Hematopoietic multipotent progenitor cell treated with erythropoietin and hydrocortisone succinate and interleukin-3 and kit ligand, for 17 days (in vitro differentiated cells): ENCODE data around the gene CCDC28B.

ENCODE experiments used
- DNase-seq: peaks from one replicate; pipeline ENCODE4 v3.0.0-alpha.2; 2015; ENCODE audit warnings: low spot score

Gene CCDC28B

GRCh38 chr1:32195531-32195930, 4.9 kb upstream of the CCDC28B start:
- DNase-seq: no peak

GRCh38 chr1:32195972-32196823, 4.2 kb upstream of the CCDC28B start:
- DNase-seq: no peak

- no peak for DNase-seq
These were observed 3.3 kb upstream of the CCDC28B start for GRCh38 chr1:32197074-32197473.

- DNase-seq: no peak
These were observed 2.6 kb upstream of the CCDC28B start for GRCh38 chr1:32197837-32198236.

- DNase-seq: no peak
These were observed 2.0 kb upstream of the CCDC28B start for GRCh38 chr1:32198237-32199042.

- no peak for DNase-seq
These were observed 1.2 kb upstream of the CCDC28B start for GRCh38 chr1:32199043-32199716.

- no peak for DNase-seq
These were observed 700 bp upstream of the CCDC28B start for GRCh38 chr1:32199717-32200072.

GRCh38 chr1:32201011-32201855, 838 bp downstream of the CCDC28B start:
- peak; percentile 36 for DNase-seq

- no peak for DNase-seq
These were observed 4.6 kb downstream of the CCDC28B start for GRCh38 chr1:32204943-32205361.

GRCh38 chr1:32205401-32206370, 5.3 kb downstream of the CCDC28B start, which contains the start of gene IQCC:
TSS of gene IQCC (plus strand) at chr1:32205671. CDS start at chr1:32205682, 11 bp downstream.
- DNase-seq: peak; percentile 84

- no peak for DNase-seq
These were observed 8.1 kb downstream of the CCDC28B start for GRCh38 chr1:32208469-32208868.

GRCh38 chr1:32208891-32209328, 8.5 kb downstream of the CCDC28B start, which contains the start of gene DCDC2B:
TSS of gene DCDC2B (plus strand) at chr1:32209089. CDS start at chr1:32209094, 5 bp downstream.
- peak; percentile 87 for DNase-seq

- DNase-seq: peak; percentile 67
These were observed 15.5 kb downstream of the CCDC28B start for GRCh38 chr1:32215629-32216480.

GRCh38 chr1:32216566-32216965, 16.2 kb downstream of the CCDC28B start:
- DNase-seq: no peak

GRCh38 chr1:32219022-32219421, 18.6 kb downstream of the CCDC28B start:
- no peak for DNase-seq

GRCh38 chr1:32220746-32221580, 20.6 kb downstream of the CCDC28B start:
- no peak for DNase-seq

GRCh38 chr1:32221581-32221979, 21.2 kb downstream of the CCDC28B start:
- no peak for DNase-seq
